SIG-M5 treated with dmso at 0.1 percent for 504 hours (cell line): ENCODE data around the gene BEAN1.

Source experiments
- DNase-seq: peaks from one replicate; lab custom pipeline; 2025; ENCODE audit not compliant: unreplicated experiment; lab: John Stamatoyannopoulos, UW

BEAN1 gene

GRCh38 chr16:66469291-66469946 lies 42.3 kb downstream of the BEAN1 start:
- no peak for DNase-seq

GRCh38 chr16:66469947-66470546 lies 43.0 kb downstream of the BEAN1 start:
- no peak for DNase-seq

- DNase-seq, result no peak
These were observed 43.5 kb downstream of the BEAN1 start for GRCh38 chr16:66470556-66470955.

- DNase-seq, result no peak
These were observed 44.2 kb downstream of the BEAN1 start for GRCh38 chr16:66471264-66471663.

- no peak for DNase-seq
These were observed 44.8 kb downstream of the BEAN1 start for GRCh38 chr16:66471716-66472393.

DNA sequence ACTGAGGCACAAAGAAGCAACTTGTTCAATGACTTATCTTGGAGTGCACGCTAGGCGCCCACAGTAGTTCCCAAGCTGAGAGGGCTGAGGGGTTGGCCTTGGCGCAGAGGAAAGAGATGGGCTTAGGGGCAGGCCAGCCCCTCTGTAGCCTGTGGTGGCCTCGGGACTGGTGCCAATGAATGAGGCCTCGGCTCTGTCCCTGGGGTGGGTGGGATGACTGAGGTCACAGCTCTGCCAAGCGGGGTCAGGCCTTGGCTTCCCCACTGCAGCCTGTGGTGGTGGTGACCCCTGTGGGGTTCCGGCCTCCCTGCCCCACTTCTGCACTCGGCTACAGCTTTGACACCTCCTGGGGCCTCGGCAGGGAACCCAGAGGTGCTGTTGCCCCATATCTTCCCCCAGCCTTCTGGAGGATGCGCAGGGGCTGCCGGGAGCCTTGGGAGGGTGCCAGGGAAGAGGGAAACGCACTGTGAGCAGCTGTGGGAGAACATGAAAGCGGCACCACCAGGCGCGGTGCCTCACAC lies 46.0 kb downstream of the BEAN1 start:
- DNase-seq, result no peak

DNA sequence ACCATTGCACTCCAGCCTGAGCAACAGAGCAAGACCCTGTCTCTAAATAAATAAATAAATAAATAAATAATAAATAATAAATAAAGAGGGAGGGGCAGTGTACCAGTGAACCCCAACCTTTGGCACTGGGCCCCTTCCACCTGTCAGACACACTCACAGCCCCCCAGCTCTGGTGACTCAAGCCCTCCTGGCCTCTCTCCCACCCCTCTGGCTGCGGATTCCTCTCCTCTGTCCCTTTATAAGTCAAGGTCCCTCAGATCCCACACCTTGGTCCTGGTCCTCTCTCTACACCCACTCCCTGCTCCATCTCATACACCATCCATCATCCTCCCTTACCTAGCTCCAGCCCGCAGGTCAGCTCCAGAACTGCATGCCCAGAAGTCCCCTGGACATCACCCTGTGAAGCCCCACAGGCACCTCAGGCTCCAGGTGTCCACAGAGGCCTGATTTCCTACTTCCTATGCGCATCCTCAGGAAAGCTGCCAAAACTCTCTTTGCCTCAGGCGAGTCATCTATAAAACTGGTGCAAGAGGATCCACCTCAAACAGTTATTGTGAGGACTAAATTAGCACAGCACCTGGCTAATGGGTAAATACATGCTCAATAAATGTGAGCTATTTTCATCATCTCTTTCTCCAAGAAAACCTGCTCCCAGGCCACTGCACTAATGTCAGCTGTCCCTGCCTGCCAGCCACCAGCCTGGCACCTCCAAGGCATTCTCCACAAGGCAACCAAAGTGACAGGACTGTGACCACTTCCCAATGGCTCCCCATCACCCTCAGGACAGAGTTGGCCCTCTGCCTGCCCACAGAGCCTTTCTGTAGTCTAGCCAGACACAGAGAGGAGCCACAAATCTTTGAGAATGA lies 46.8 kb downstream of the BEAN1 start:
- DNase-seq, result no peak

DNA sequence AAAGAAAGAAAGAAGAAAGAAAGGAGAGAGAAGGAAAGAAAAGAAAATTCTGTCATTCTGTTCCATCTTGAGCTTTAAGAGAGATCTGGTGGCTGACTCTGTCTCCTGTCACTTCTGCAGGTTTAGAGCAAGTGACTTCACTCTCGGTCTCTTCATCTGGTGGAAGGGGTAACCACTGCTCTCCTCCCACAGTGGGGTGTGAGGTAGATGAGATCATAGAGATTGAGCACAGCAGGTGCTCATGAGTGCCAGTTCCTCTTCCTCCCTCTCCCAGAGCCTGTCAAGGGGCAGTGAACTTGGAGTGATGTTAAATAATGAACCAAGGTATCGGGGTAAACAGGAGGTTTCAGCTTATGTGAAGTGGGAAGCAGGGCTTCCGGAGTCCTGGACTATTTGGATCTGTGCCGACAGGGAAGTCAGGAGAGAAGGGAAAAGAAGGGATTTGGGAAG lies 47.7 kb downstream of the BEAN1 start:
- DNase-seq, result peak; percentile 56

DNA sequence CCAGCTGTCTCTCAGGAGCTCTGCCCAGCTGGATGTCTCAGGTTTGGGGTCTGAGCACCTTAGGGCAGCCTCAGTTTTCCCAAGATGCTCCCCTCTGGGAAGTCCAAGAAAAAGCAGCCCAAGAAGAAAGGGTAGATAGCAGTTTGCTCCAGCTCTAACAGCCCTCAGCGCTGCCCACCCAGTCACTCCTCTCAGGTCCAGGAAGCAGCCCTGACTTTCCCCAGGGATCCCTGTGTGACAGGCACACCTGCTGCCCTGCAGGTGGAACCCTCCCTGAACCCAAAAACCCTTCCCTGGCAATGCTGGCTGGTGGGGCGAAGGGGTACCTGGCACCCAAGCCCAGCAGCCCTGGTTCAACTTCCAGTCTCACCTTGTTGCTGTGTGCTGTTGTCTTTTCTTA lies 48.1 kb downstream of the BEAN1 start:
- no peak for DNase-seq

DNA sequence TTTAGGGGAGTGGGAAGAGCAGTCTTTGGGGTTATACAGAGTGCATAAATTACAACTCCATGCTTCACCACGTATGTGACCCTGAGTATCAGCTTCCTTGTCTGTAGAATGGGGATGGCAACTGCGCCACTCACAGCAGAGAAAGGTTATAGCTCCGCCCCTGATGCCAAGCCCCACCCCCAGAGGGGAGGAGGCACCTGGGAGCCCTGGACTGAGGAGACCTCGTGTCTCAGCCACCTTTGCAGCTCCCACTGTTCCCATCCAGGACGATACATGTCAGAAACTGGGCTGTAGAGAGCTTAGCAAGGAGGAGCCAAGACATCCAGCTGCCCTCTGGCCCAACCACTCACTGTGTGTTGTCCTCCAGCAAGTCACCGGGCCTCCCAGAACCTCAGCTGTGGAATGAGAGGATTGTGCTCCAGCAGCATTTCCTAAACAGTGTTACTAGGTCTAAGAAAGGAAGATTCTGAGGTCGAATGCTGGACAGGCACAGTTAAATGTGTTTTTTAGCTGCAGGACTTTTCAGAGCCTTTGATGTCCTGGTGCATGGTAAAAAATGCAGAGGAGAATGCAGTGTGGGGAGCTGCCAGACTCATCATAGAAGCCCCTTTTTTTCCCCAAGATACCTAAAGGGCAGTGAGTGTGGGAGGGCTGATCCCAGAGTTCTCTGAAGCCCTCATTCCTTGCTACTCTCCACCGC lies 49.4 kb downstream of the BEAN1 start:
- DNase-seq, result no peak

DNA sequence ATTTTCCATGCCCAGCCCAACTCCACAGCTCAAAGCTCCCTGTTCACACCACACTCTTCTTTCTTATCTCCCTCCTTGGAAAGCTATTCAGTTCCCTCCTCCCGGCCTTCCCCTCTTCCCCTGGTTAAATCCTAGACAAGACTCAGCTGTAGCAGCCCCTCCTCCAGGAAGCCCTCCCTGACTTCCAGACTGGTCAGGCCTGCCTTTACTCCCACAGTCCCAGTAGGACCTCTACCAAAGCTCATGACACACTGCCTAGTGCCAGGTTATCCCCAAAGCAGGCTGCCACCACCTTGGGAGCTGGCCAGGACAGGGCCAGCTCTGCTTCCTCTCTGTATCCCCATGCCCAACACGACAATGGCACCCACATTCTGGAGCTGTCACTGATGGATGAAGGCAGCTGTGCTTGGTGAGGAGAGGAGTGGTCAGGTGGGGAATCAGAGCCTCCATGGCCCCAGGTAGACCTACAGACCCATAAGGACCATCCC lies 50.0 kb downstream of the BEAN1 start:
- DNase-seq, result no peak

- DNase-seq, result peak; percentile 76
These were observed 51.8 kb downstream of the BEAN1 start for GRCh38 chr16:66478733-66479511.

- DNase-seq, result no peak
These were observed 52.7 kb downstream of the BEAN1 start for GRCh38 chr16:66479661-66480264.

GRCh38 chr16:66480265-66481080 lies 53.4 kb downstream of the BEAN1 start:
- DNase-seq, result no peak

GRCh38 chr16:66481081-66481942 lies 54.2 kb downstream of the BEAN1 start:
- DNase-seq, result no peak

- DNase-seq, result no peak
These were observed 54.9 kb downstream of the BEAN1 start for GRCh38 chr16:66481943-66482390.

GRCh38 chr16:66483689-66484452 lies 56.8 kb downstream of the BEAN1 start:
- DNase-seq, result peak; percentile 63
